Activated naive CD8-positive, alpha-beta T cell treated with anti-CD3 and anti-CD28 coated beads, Interleukin-2, amount 10 ng/mL, durations not matched to agents 7 days and 5 days (primary cell): ENCODE data around the gene CCNB1. TPM values are rescaled to one million over a fixed set of nuclear protein-coding genes. Genes with fewer than 3 reads are reported as not detected.
A peak's percentile ranks its signal among the peaks of the same experiment; 100 is the strongest.
"Not testable (repeated sequence)": the region's sequence is repeated elsewhere in the genome, so short reads cannot be mapped to it uniquely, and the experiment has no call there.

ENCODE experiments used
- ATAC-seq: fragments of 150-1000 bp; cut with Tn5 transposase; one replicate; pipeline ENCODE4 v1.10.0; 2021; ENCODE audit warnings: low read depth, moderate library complexity
- POLR2A ChIA-PET: fragments of 350-600 bp; sonication (Branson Sonifier 250); formaldehyde crosslinking; loops from one replicate; lab custom pipeline; 2021; ENCODE audit warnings: antibody characterized with exemption; lab: Charles Lee
- DNase-seq: peaks from one replicate; pipeline ENCODE4 v3.0.0; 2021
- H3K27ac Mint-ChIP-seq: one replicate; pipeline ENCODE4 v1.8.0; 2022; ENCODE audit warnings: mild to moderate bottlenecking, mixed read lengths
- H3K27me3 Mint-ChIP-seq: one replicate; pipeline ENCODE4 v1.8.0; 2022; ENCODE audit warnings: mild to moderate bottlenecking, moderate library complexity, mixed read lengths
- H3K36me3 Mint-ChIP-seq: one replicate; pipeline ENCODE4 v1.8.0; 2021; ENCODE audit warnings: mild to moderate bottlenecking, mixed read lengths
- H3K4me1 Mint-ChIP-seq: one replicate; pipeline ENCODE4 v1.8.0; 2021; ENCODE audit warnings: mixed read lengths
- H3K4me3 Mint-ChIP-seq: one replicate; pipeline ENCODE4 v1.8.0; 2022; ENCODE audit warnings: mild to moderate bottlenecking, moderate library complexity, mixed read lengths
- H3K9me3 Mint-ChIP-seq: one replicate; pipeline ENCODE4 v1.8.0; 2021; ENCODE audit warnings: mixed read lengths
- total RNA-seq, 2 experiments: library from RNA; stranded (reverse); gene quantifications; one replicate each; pipeline ENCODE4 v1.2.3, GENCODE V29; 2021

The CCNB1 gene
- 100 to 1,000 TPM; 116 to 118 TPM for total RNA-seq

DNA sequence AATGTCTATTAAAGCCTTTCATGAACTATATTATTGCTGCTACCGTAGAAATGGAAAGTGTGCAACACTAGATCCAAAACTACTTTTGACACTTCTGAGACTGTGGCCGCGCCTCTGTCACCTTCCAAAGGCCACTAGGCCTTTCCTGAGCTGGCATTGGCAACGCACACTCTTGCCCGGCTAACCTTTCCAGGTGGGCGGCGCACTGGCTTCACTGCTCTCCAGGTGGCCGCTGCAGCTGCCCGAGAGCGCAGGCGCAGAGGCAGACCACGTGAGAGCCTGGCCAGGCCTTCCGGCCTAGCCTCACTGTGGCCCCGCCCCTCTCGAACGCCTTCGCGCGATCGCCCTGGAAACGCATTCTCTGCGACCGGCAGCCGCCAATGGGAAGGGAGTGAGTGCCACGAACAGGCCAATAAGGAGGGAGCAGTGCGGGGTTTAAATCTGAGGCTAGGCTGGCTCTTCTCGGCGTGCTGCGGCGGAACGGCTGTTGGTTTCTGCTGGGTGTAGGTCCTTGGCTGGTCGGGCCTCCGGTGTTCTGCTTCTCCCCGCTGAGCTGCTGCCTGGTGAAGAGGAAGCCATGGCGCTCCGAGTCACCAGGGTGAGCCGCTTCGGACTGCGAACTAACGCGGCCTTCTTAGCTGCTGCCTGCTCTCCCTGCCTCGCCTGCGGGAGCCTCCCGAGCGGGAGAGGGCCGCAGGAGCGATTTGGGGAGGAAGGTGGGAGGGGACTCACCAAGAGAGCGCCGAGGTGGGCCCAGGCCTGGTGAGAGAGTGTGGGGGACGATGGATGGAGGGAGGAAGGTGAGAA lies at the start of gene CCNB1:
CCNB1 (plus strand) TSS at position 465 of the 807 bp plus-strand sequence; CDS start at position 578, 113 bp downstream.
- Mint-ChIP-seq H3K9me3 (no peaks in the 10 kb centered on the region), H3K27ac (peak within 1 kb of the TSS; percentile 96), H3K36me3 (peaks cover 37% of the 10 kb centered on the region), H3K4me1 (peaks cover 36% of the 10 kb centered on the region), H3K27me3 (no peaks in the 10 kb centered on the region), H3K4me3 (peak within 1 kb of the TSS; percentile 97)
- POLR2A ChIA-PET = interaction anchor here (0.5 to 4.0 kb wide), 12 partner anchors 8 to 887 kb away, joined by 3 to 34 read pairs (median 4); partner anchors contain the start of genes CDK7, CENPH and SLC30A5
- peak; percentile 98 for DNase-seq
- peak; percentile 98 for ATAC-seq

DNA sequence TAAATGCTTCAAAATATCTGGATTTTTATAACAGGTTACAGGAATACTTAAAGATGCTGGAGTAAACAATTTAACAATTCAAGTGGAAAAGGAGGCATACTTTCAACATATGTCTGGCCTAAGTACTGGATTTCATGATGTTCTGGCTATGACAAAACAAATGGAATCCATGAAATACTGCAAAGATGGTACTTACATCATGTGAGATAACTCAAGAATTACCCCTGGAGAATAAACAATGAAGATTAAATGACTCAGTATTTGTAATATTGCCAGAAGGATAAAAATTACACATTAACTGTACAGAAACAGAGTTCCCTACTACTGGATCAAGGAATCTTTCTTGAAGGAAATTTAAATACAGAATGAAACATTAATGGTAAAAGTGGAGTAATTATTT lies 37.5 kb upstream of the CCNB1 start:
- DNase-seq (no peak), ATAC-seq (no peak)
- Mint-ChIP-seq H3K4me3 (no peak overlapping the region), H3K9me3 (no peaks in the 10 kb centered on the region), H3K27me3 (no peaks in the 10 kb centered on the region), H3K36me3 (peaks cover 25% of the 10 kb centered on the region), H3K27ac (no peak overlapping the region), H3K4me1 (no peaks in the 10 kb centered on the region)
- POLR2A ChIA-PET = no interaction called here

GRCh38 chr5:69130241-69130640 lies 36.7 kb upstream of the CCNB1 start:
- no peak for ATAC-seq
- POLR2A ChIA-PET = no interaction called here
- Mint-ChIP-seq H3K4me1 (no peaks in the 10 kb centered on the region), H3K9me3 (no peaks in the 10 kb centered on the region), H3K36me3 (peaks cover 22% of the 10 kb centered on the region), H3K27ac (no peak overlapping the region), H3K27me3 (no peaks in the 10 kb centered on the region), H3K4me3 (no peak overlapping the region)
- no peak for DNase-seq

GRCh38 chr5:69131304-69131703 lies 35.6 kb upstream of the CCNB1 start:
- ATAC-seq = no peak

GRCh38 chr5:69134126-69134525 lies 32.8 kb upstream of the CCNB1 start:
- Mint-ChIP-seq H3K4me1 (no peaks in the 10 kb centered on the region), H3K9me3 (peaks cover 2% of the 10 kb centered on the region), H3K4me3 (no peak overlapping the region), H3K36me3 (peaks cover 13% of the 10 kb centered on the region), H3K27ac (no peak overlapping the region), H3K27me3 (no peaks in the 10 kb centered on the region)
- DNase-seq = no peak
- no peak for ATAC-seq
- POLR2A ChIA-PET = no interaction called here

More at GRCh38 chr5:69131304-69131703, 35.6 kb upstream of the CCNB1 start:
- no peak overlapping the region for H3K27ac Mint-ChIP-seq
- H3K4me3 Mint-ChIP-seq = no peak overlapping the region
- no peak for DNase-seq
- H3K27me3 Mint-ChIP-seq = no peaks in the 10 kb centered on the region
- no peaks in the 10 kb centered on the region for H3K4me1 Mint-ChIP-seq
- POLR2A ChIA-PET = no interaction called here
- peaks cover 21% of the 10 kb centered on the region for H3K36me3 Mint-ChIP-seq
- no peaks in the 10 kb centered on the region for H3K9me3 Mint-ChIP-seq

- H3K4me3 Mint-ChIP-seq = no peak overlapping the region
- H3K27me3 Mint-ChIP-seq = no peaks in the 10 kb centered on the region
- H3K9me3 Mint-ChIP-seq = peaks cover 13% of the 10 kb centered on the region
- POLR2A ChIA-PET = no interaction called here
- no peak for ATAC-seq
- DNase-seq = no peak
- no peak overlapping the region for H3K27ac Mint-ChIP-seq
- H3K4me1 Mint-ChIP-seq = no peaks in the 10 kb centered on the region
- peaks cover 6% of the 10 kb centered on the region for H3K36me3 Mint-ChIP-seq
Observed at GRCh38 chr5:69136293-69136692, 30.7 kb upstream of the CCNB1 start.

- POLR2A ChIA-PET, H3K27ac Mint-ChIP-seq, H3K36me3 Mint-ChIP-seq, ATAC-seq, H3K4me1 Mint-ChIP-seq, H3K4me3 Mint-ChIP-seq, DNase-seq, H3K27me3 Mint-ChIP-seq: not testable (repeated sequence)
- H3K9me3 Mint-ChIP-seq = peaks cover 14% of the 10 kb centered on the region
Observed at GRCh38 chr5:69137208-69137607, 29.7 kb upstream of the CCNB1 start.

DNA sequence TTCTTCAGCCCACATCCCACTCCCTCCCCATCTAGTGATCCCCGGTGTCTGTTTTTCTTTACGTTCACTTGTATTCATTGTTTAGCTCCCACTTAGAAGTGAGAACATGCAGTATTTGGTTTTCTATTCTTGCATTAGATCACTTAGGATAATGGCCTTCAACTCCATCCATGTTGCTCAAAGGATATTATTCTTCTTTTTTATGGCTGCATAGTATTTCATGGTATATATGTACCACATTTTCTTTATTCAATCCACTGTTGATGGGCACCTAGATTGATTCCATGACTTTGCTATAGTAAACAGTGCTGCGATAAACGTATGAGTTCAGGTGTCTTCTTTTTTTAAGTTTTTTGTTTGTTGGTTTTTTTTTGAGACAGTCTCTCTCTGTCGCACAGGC lies 29.1 kb upstream of the CCNB1 start:
- POLR2A ChIA-PET = no interaction called here
- H3K4me1 Mint-ChIP-seq = no peaks in the 10 kb centered on the region
- peaks cover 14% of the 10 kb centered on the region for H3K9me3 Mint-ChIP-seq
- H3K4me3 Mint-ChIP-seq = no peak overlapping the region
- DNase-seq = no peak
- no peaks in the 10 kb centered on the region for H3K27me3 Mint-ChIP-seq
- H3K27ac Mint-ChIP-seq = no peak overlapping the region
- peaks cover 6% of the 10 kb centered on the region for H3K36me3 Mint-ChIP-seq
- no peak for ATAC-seq

DNA sequence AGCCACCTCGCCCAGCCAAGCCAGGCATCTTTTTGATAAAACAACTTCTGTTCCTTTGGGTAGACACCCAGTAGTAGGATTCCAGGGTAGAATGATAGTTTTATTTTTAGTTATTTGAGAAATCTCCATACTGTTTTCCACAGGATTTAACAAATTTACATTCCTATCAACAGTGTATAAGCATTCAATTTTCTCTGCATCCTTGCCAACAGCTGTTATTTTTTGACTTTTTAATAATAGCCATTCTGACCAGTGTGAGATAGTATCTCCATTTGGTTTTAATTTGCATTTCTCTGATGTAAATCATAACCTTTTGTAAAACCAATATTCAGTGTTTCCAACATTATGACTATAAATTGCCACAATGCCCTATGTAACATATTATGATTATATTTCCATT lies 28.2 kb upstream of the CCNB1 start:
- no peak for ATAC-seq
- H3K27ac Mint-ChIP-seq = no peak overlapping the region
- H3K27me3 Mint-ChIP-seq = peaks cover 1% of the 10 kb centered on the region
- H3K9me3 Mint-ChIP-seq = peaks cover 14% of the 10 kb centered on the region
- no peaks in the 10 kb centered on the region for H3K4me1 Mint-ChIP-seq
- POLR2A ChIA-PET = no interaction called here
- no peak overlapping the region for H3K4me3 Mint-ChIP-seq
- peaks cover under 1% of the 10 kb centered on the region for H3K36me3 Mint-ChIP-seq
- no peak for DNase-seq

GRCh38 chr5:69140239-69140638 lies 26.7 kb upstream of the CCNB1 start:
- H3K4me1 Mint-ChIP-seq, DNase-seq, H3K27ac Mint-ChIP-seq, H3K36me3 Mint-ChIP-seq, ATAC-seq, H3K4me3 Mint-ChIP-seq, POLR2A ChIA-PET, H3K27me3 Mint-ChIP-seq: not testable (repeated sequence)
- H3K9me3 Mint-ChIP-seq = peaks cover 14% of the 10 kb centered on the region

DNA sequence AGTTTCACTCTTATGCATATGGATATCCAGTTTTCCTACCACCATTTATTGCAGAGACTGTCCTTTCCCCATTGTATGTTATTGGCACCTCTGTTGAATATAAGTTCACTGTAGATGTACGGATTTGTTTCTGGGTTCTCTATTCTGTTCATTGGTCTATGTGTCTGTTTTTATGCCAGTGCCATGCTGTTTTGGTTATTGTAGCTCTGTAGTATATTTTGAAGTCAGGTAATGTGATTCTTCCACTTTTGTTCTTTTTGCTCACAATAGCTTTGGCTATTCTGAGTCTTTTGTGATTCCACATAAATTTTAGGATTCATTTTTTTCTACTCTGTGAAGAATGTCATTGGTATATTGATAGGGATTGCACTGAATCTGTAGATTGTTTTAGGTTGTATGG lies 26.1 kb upstream of the CCNB1 start:
- Mint-ChIP-seq H3K9me3 (peaks cover 14% of the 10 kb centered on the region), H3K27ac (no peak overlapping the region), H3K4me1 (no peaks in the 10 kb centered on the region), H3K27me3 (peaks cover 2% of the 10 kb centered on the region), H3K4me3 (no peak overlapping the region), H3K36me3 (no peaks in the 10 kb centered on the region)
- POLR2A ChIA-PET = no interaction called here
- no peak for ATAC-seq
- DNase-seq = no peak

- DNase-seq, H3K27ac Mint-ChIP-seq, H3K4me3 Mint-ChIP-seq, POLR2A ChIA-PET, H3K9me3 Mint-ChIP-seq, H3K4me1 Mint-ChIP-seq, H3K27me3 Mint-ChIP-seq, ATAC-seq, H3K36me3 Mint-ChIP-seq: not testable (repeated sequence)
Observed at GRCh38 chr5:69148576-69148975, 18.4 kb upstream of the CCNB1 start.

- Mint-ChIP-seq H3K9me3 (no peaks in the 10 kb centered on the region), H3K4me1 (no peaks in the 10 kb centered on the region), H3K27me3 (no peaks in the 10 kb centered on the region), H3K27ac (no peak overlapping the region), H3K4me3 (no peak overlapping the region), H3K36me3 (no peaks in the 10 kb centered on the region)
- no peak for DNase-seq
- ATAC-seq = no peak
- POLR2A ChIA-PET = no interaction called here
Observed at GRCh38 chr5:69148981-69149675, 17.8 kb upstream of the CCNB1 start.

DNA sequence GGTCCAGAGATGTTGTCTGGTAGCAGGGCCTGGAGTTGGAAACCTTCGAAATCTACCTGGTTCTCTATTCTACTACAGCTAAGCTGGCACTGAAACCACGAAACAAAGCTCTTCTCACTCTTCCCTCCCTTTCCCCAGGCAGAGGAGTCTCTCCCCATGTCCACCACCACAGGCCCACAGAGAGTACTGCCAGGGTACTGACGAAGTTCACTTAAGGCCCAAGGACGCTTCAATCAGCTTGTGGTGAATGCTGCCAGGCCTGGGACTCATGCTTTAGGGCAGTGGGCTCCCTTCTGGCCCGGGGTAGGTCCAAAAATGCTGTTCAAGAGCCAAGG lies 17.3 kb upstream of the CCNB1 start:
- ATAC-seq (no peak), DNase-seq (no peak)
- Mint-ChIP-seq H3K27ac (no peak overlapping the region), H3K36me3 (no peaks in the 10 kb centered on the region), H3K9me3 (no peaks in the 10 kb centered on the region), H3K27me3 (no peaks in the 10 kb centered on the region), H3K4me3 (no peak overlapping the region), H3K4me1 (no peaks in the 10 kb centered on the region)
- POLR2A ChIA-PET = no interaction called here
